DMS153 (cell line): ENCODE measurements around the gene SPCS3.

ENCODE experiments used
- DNase-seq: peaks from one replicate; lab custom pipeline; 2025; lab: John Stamatoyannopoulos, UW

SPCS3 gene

DNA sequence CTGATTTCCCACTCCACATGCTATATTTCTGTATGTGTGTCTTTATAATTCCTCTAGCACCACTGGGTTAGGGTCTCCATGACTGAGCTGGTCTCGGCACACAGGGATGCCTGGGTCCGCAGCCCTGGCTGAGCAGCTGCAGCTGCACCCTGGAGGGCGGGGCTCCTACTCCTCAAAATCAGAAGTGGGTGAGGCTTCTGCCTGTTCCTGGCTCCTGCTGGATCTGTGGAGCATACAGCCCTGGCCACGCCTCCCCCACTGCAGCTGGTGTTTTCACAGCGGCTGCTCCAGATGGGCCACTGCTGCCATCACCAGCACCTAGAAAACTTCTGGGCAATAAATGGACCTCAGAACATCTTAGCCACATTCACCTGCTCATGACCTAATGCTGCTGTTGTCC lies 30.9 kb downstream of the SPCS3 start:
- DNase-seq, result no peak

DNA sequence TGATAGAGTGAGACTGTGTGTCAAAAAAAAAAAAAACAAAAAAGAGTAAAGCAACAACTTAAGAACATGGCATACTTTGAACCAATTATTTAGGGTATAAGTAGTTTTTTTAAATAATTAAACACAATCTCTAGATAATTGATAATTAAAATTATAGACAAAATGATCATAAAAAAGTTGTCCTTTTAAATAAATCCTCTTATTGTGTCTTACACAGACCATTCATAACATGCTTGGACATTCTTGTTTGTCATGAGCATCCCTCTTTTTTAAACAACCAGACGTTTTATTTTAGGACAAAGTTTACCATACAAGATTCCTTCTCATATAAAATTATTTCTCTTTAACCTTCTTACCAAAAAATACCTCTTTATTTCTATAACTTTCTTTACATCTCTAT lies 35.1 kb downstream of the SPCS3 start:
- no peak for DNase-seq

DNA sequence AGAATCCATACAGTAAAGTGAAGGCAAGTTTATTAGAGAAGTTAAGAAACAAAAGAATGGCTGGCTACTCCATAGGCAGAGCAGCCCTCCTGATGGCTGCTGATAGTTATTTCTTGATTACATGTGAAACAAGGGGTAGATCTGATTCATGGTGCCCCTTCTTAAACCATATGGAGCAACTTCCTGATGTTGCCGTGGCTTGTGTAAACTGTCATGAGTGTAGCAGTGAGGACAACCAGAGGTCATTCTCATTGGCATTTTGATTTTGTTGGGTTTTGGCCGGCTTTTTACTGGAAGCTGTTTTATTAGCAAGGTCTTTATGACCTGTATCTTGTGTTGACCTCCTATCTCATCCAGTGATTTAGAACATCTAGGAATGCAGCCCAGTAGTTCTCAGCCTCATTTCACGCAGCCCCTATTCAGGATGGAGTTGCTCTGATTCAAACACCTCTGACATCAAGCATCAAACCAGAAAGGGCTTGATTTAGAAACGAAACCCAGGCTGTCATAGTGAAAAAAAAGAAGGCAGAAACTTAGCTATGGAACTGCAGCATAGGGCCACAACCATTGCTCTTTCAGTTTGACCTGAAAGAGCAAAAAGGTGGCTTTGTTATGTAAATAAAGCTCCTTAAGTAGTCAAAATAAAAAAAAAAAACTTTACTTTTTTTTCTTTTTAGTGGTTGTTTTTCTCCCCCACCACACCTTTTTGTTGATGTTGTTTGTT lies 37.8 kb downstream of the SPCS3 start:
- no peak for DNase-seq

DNA sequence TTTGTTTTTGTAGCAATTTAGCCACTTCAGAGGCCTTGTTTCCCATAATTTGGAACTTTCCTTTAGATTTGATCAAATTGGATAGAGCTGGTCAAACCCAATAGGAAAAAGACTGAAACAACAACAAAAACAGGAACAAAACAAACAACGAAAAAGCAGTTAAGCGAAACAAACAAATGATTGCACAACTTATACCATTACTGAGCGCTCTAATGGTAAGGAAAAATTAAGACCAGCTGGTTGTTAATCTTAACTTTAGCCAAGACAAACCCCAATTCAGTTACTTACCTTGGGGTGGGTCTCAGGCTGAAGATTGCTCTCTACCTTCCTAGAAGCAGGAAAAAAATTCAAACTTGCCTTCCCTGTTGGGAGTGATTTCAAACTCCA lies 38.3 kb downstream of the SPCS3 start:
- DNase-seq, result no peak

DNA sequence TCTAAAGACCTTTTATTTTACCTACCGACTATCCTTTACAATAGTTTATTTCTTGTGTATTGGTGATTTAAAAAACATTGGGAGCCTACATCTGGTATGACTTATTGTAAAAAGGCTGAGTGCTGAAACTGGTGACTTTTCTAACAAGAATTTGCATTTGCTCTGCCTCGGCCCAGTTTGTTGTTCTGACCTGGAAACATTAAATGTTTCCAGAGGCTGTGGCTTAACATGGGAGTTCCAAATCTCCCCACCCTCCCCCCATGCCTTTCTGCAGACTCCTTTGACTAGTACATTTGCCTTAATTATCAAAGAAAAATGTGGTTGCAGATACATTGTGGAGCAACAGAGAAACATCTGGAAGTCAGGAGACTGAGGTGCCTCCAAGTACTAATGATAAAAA lies 39.8 kb downstream of the SPCS3 start:
- no peak for DNase-seq

DNA sequence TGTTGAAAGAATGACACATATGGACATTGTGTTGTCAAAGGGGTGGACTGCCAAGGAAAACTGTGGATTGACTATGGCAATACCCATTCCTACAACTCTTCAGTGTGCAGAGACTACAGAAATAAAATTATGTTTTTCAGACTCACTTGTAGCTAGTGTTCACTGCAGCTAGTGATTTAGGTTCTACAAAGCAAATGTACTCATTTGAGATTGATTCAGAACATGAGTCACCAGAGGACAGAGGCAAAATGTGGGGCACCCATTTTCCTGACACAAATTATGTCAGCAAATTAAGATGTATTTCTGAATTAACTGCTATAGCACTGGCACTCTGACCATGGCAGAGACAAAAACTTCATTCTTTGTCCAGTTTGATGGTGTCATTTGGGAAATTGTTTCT lies 40.7 kb downstream of the SPCS3 start:
- no peak for DNase-seq

DNA sequence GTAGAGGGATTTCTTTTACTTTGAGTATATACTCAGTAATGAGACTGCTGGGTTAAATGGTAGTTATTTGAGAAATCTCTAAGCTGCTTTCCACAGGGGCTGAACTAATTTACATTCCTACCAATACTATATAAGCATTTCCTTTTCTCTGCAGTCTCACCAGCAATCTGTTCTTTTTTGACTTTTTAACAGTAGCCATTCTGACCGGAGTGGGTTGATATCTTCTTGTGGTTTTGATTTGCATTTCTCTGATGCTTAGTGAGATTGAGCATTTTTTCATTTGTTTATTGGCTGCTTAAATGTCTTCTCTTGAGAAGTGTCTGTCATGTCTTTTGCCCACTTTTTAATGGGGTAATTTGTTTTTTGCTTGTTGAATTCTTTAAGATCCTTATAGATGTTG lies 43.3 kb downstream of the SPCS3 start:
- no peak for DNase-seq

DNA sequence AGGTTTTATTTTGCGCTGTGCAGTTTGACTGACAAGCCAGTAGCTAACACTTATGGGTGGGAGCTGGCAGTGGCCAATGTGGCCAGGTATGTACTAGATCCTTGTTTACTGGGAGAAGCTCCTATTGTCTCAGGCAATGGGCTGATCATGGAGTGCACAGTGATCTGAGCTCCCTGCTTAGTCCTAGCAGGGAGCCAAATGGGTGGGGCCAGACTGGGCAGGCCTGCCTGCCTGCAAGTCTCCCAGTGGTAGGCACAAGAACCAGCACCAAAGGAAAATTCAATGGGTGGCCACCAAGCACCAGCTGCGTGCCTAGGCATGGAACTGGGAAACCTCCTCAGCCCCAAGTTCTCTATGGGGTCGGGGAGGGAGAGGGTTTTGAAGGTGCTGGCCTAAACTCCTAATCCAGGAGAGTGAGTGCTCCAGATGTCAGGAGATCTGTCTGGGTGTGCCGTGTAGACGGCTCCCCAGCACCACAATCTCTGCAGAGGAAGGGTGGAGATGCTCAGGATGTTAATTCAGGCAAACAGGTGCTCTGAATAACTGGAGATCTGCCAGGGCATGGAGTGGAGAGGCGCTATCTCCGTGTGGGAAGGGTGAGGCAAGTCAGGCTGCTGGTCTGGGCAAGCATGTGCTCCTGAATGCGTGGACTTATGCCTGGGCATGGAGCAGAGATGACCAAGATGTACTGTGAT lies 48.2 kb downstream of the SPCS3 start:
- DNase-seq, result no peak

DNA sequence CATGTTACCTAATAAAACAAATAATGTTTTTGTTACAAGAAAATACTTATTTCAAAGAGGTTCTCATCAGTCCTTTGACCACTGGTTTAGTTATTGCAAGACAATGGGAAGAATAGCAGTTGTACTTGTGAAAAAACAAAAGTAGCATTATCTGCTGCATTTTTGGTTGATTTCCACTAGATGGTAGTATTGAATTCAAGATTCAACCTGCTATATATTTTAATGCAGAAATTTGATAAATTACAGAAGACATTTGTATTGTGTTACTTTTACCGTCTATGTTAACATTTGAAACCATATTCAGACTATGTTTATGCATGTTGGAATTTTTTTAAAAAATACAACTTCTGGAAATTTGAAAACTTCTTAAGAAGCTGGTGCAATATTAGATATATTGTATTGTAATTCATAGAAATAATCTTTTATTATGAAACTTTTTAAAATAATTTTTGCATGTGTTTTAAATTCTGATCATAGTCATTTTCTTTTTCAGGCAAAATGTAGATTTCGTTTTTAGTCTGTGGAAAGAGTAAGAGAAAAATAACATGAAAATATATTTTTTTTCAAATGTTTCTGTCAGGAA lies 56.4 kb downstream of the SPCS3 start:
- DNase-seq, result no peak

DNA sequence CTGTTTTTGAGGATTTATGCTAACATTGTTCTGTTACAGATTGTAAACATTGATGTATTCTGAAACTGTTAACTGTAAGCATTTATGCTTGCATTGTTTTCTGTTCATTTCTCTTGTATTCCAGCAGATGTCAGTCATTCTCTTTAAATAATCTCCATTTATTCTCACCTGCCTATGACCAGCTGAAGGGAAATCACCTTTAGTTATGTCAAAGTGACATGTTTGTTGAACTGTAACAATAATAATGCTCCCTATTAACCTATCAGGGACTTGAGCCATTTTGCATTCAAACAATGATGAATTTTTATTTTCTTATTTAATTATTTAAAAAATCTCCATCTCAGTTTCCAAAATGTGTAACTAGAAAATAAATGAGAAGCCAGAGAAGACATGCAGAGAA lies 58.0 kb downstream of the SPCS3 start:
- DNase-seq, result peak; percentile 37

DNA sequence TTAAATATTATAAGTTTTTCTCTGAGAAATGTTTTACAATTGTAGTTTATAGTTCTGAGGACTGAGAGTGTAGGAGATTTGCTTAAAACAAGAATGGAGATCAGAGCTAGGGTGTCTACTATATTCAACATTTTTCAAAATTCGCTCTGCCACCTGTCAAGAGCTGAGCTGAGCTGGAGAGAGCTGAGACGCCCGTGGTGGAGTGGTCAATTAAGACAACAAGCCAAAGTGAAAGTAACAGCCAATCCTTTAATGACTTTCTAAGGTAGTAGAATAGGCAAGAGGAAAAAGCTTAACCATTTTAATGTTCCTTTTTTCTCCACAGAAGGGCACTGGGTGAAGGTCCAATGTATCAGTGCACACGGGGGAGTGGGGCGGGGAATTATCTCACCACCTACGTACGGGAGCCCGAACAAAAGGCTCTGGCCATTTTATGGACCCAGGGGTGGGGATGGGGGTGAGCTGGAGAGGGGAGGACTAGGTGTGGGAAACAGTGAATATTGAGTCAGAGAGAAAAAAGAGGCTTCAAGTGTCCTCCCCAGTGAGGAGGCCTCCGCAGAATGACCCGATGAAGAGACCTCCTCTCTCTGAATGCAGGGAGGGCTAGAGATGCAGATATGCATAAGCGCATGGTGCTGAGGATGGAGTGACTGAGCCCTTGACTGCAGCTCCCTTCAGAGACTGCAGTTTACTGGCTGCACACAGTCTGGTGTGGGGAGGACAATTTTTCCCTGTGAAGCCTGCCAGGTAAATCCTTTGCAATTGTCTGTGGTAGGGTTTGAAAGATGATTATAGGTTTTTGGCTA lies 60.8 kb downstream of the SPCS3 start:
- no peak for DNase-seq
